ENCODE measurements around the gene CRYZ. TPM values are rescaled to one million over a fixed set of nuclear protein-coding genes. Genes with fewer than 3 reads are reported as not detected.
"Not testable (repeated sequence)": the region's sequence is repeated elsewhere in the genome, so short reads cannot be mapped to it uniquely, and the experiment has no call there.

The CRYZ gene
- total RNA-seq (2014; rRNA removed; shearing (Covaris generic)), result 49.8 and 77.3 TPM in 2 replicates

- DNase-seq (ENCODE audit: low spot score), result peak; percentile 94
Measured at GRCh38 chr1:74732960-74733603, at the start of gene CRYZ, which contains the start of gene TYW3. TSS of gene CRYZ (minus strand) at chr1:74733050. CDS start at chr1:74724821, 8,229 bp downstream. TSS of gene TYW3 (plus strand) at chr1:74733152. CDS start at chr1:74733245, 93 bp downstream.

- DNase-seq (ENCODE audit: low spot score), result no peak
Measured at GRCh38 chr1:74780594-74780993, 47.7 kb upstream of the CRYZ start.

GRCh38 chr1:74779750-74780149 is 46.9 kb upstream of the CRYZ start:
- no peak for DNase-seq (ENCODE audit: low spot score)

- no peak for DNase-seq (ENCODE audit: low spot score)
Measured at GRCh38 chr1:74777525-74777924, 44.7 kb upstream of the CRYZ start.

GRCh38 chr1:74775735-74776134 is 42.9 kb upstream of the CRYZ start:
- no peak for DNase-seq (ENCODE audit: low spot score)

- DNase-seq (ENCODE audit: low spot score), result no peak
Measured at GRCh38 chr1:74773582-74773981, 40.7 kb upstream of the CRYZ start.

- DNase-seq (ENCODE audit: low spot score), result peak; percentile 79
Measured at GRCh38 chr1:74772945-74773344, 40.1 kb upstream of the CRYZ start.

GRCh38 chr1:74771913-74772515 is 39.2 kb upstream of the CRYZ start:
- peak; percentile 71 for DNase-seq (ENCODE audit: low spot score)

GRCh38 chr1:74767490-74767889 is 34.6 kb upstream of the CRYZ start:
- peak; percentile 60 for DNase-seq (ENCODE audit: low spot score)

GRCh38 chr1:74766579-74766978 is 33.7 kb upstream of the CRYZ start:
- no peak for DNase-seq (ENCODE audit: low spot score)

- no peak for DNase-seq (ENCODE audit: low spot score)
Measured at GRCh38 chr1:74763807-74764206, 31.0 kb upstream of the CRYZ start.

- not testable (repeated sequence) for DNase-seq (ENCODE audit: low spot score)
Measured at GRCh38 chr1:74756650-74757049, 23.8 kb upstream of the CRYZ start.

GRCh38 chr1:74755475-74755874 is 22.6 kb upstream of the CRYZ start:
- DNase-seq (ENCODE audit: low spot score), result no peak

- DNase-seq (ENCODE audit: low spot score), result no peak
Measured at GRCh38 chr1:74753104-74753503, 20.3 kb upstream of the CRYZ start.

- no peak for DNase-seq (ENCODE audit: low spot score)
Measured at GRCh38 chr1:74748960-74749359, 16.1 kb upstream of the CRYZ start.

- DNase-seq (ENCODE audit: low spot score), result not testable (repeated sequence)
Measured at GRCh38 chr1:74745247-74745646, 12.4 kb upstream of the CRYZ start.

GRCh38 chr1:74740307-74740980 is 7.6 kb upstream of the CRYZ start:
- DNase-seq (ENCODE audit: low spot score), result not testable (repeated sequence)

GRCh38 chr1:74737333-74737732 is 4.5 kb upstream of the CRYZ start:
- no peak for DNase-seq (ENCODE audit: low spot score)

- DNase-seq (ENCODE audit: low spot score), result peak; percentile 88
Measured at GRCh38 chr1:74733604-74734484, 994 bp upstream of the CRYZ start.

- peak; percentile 11 for DNase-seq (ENCODE audit: low spot score)
Measured at GRCh38 chr1:74732071-74732946, 541 bp downstream of the CRYZ start.
